GM06990 (cell line): ENCODE results near the gene CCDC88C.

Experiments used
- DNase-seq: peaks from one replicate; pipeline ENCODE4 v3.0.0-alpha.2; 2011; ENCODE audit not compliant: insufficient read length; ENCODE audit errors: extremely low read depth
- H3K27me3 ChIP-seq: replicated peaks from 2 replicates; pipeline ENCODE4 v1.6.0; 2011; ENCODE audit warnings: low read length; ENCODE audit not compliant: control insufficient read depth, insufficient read depth
- H3K36me3 ChIP-seq: 2 replicates; pipeline ENCODE4 v1.5.1; 2011; ENCODE audit warnings: low read length; ENCODE audit not compliant: control insufficient read depth, insufficient read depth
- H3K4me3 ChIP-seq: replicated peaks from 2 replicates; pipeline ENCODE4 v1.5.1; 2011; ENCODE audit warnings: low read depth, mild to moderate bottlenecking, control low read depth, low read length
- CTCF ChIP-seq: IDR thresholded peaks from 2 replicates; pipeline ENCODE4 v1.5.1; 2011; ENCODE audit warnings: low read length, control low read depth, mild to moderate bottlenecking, inconsistent platforms; ENCODE audit not compliant: insufficient read depth, poor library complexity, severe bottlenecking

CCDC88C gene

GRCh38 chr14:91278383-91278715 is 139.3 kb downstream of the CCDC88C start:
- Histone ChIP-seq H3K27me3 (no peaks in the 10 kb centered on the region), H3K4me3 (no peak overlapping the region), H3K36me3 (peaks cover 55% of the 10 kb centered on the region)
- TF ChIP-seq CTCF = no peak
- no peak for DNase-seq

GRCh38 chr14:91277546-91278382 is 139.9 kb downstream of the CCDC88C start:
- Histone ChIP-seq H3K4me3 (no peak overlapping the region), H3K27me3 (no peaks in the 10 kb centered on the region), H3K36me3 (peaks cover 53% of the 10 kb centered on the region)
- no peak for DNase-seq
- TF ChIP-seq CTCF = no peak

GRCh38 chr14:91274796-91275195 is 142.8 kb downstream of the CCDC88C start:
- no peak for TF ChIP-seq CTCF
- Histone ChIP-seq H3K36me3 (peaks cover 53% of the 10 kb centered on the region), H3K27me3 (no peaks in the 10 kb centered on the region), H3K4me3 (no peak overlapping the region)
- DNase-seq = no peak

GRCh38 chr14:91273885-91274273 is 143.7 kb downstream of the CCDC88C start:
- TF ChIP-seq CTCF = no peak
- DNase-seq = no peak
- peaks cover 53% of the 10 kb centered on the region for H3K36me3 ChIP-seq

GRCh38 chr14:91273273-91273884 is 144.2 kb downstream of the CCDC88C start:
- Histone ChIP-seq H3K4me3 (no peak overlapping the region), H3K27me3 (no peaks in the 10 kb centered on the region), H3K36me3 (peaks cover 53% of the 10 kb centered on the region)
- TF ChIP-seq CTCF = no peak
- DNase-seq = no peak

More at GRCh38 chr14:91273885-91274273, 143.7 kb downstream of the CCDC88C start:
- Histone ChIP-seq H3K4me3 (no peak overlapping the region), H3K27me3 (no peaks in the 10 kb centered on the region)
